SK-N-SH (cell line): Measurements from ENCODE around the gene FAM120A. TPM values are rescaled to one million over a fixed set of nuclear protein-coding genes. Genes with fewer than 3 reads are reported as not detected.

ENCODE experiments used
- CTCF ChIA-PET: fragments of 300-600, 350-600 bp; formaldehyde crosslinking; extraction: SDS; loops from one replicate; lab custom pipeline; 2021; lab: Yijun Ruan, JAX
- POLR2A ChIA-PET: fragments of 350-600 bp; sonication (Branson Sonifier 250); formaldehyde crosslinking; extraction: SDS; loops from one replicate; lab custom pipeline; 2020; ENCODE audit warnings: antibody characterized with exemption, inconsistent platforms; lab: Yijun Ruan, JAX
- DNase-seq: peaks from one replicate; pipeline ENCODE4 v3.0.0; 2012
- H2AFZ ChIP-seq: fragments of 200-600 bp; sonication (generic); 2 replicates; pipeline ENCODE4 v1.8.1; 2016; ENCODE audit warnings: antibody characterized with exemption, mild to moderate bottlenecking, low read depth
- H3F3A ChIP-seq: fragments of 200-600 bp; sonication (generic); replicated peaks from 2 replicates; pipeline ENCODE3; 2016; ENCODE audit warnings: antibody characterized with exemption, mild to moderate bottlenecking; ENCODE audit not compliant: insufficient read depth
- H3K27ac ChIP-seq, 2 experiments: fragments of 200-500 bp in 1 of 2; fragments of 200-600 bp in 1 of 2; sonication (Bioruptor generic) in 1 of 2; sonication (generic), shearing (Covaris generic) in 1 of 2; 2 replicates each; pipeline versions ENCODE4 v1.5.1 to v1.6.1; 2014 to 2016; ENCODE audit warnings: low read depth in 2 of 2, inconsistent platforms in 1 of 2, low read length in 1 of 2, mild to moderate bottlenecking in 1 of 2, mixed read lengths in 1 of 2
- H3K27me3 ChIP-seq: fragments of 200-600 bp; sonication (generic), shearing (Covaris generic); 2 replicates; pipeline ENCODE4 v1.6.1; 2016; ENCODE audit warnings: mixed run types; ENCODE audit not compliant: insufficient read depth
- H3K36me3 ChIP-seq, 2 experiments: fragments of 200-500 bp in 1 of 2; fragments of 200-600 bp in 1 of 2; sonication (Bioruptor generic) in 1 of 2; sonication (generic) in 1 of 2; replicated peaks in 1 of 2; 2 replicates each; pipeline versions ENCODE3 to v1.5.1; 2014 to 2016; ENCODE audit warnings: low read length in 1 of 2, mild to moderate bottlenecking in 1 of 2; ENCODE audit not compliant: insufficient read depth in 2 of 2, control insufficient read depth in 1 of 2
- H3K4me1 ChIP-seq, 2 experiments: fragments of 200-500 bp in 1 of 2; fragments of 200-600 bp in 1 of 2; sonication (Bioruptor generic) in 1 of 2; sonication (generic), shearing (Covaris generic) in 1 of 2; 2 replicates each; pipeline versions ENCODE4 v1.5.1 to v1.6.1; 2014 to 2016; ENCODE audit warnings: low read depth in 1 of 2, low read length in 1 of 2, mixed run types in 1 of 2; ENCODE audit not compliant: insufficient read depth in 2 of 2, control insufficient read depth in 1 of 2
- H3K4me2 ChIP-seq: fragments of 200-600 bp; sonication (generic), shearing (Covaris generic); 2 replicates; pipeline ENCODE4 v1.6.1; 2017; ENCODE audit warnings: mixed run types
- H3K4me3 ChIP-seq, 2 experiments: fragments of 200-500 bp in 1 of 2; fragments of 200-600 bp in 1 of 2; sonication (Bioruptor generic) in 1 of 2; sonication (generic), shearing (Covaris generic) in 1 of 2; 2 replicates each; pipeline versions ENCODE4 v1.5.1 to v1.8.1; 2014 to 2016; ENCODE audit warnings: low read depth in 2 of 2, inconsistent platforms in 1 of 2, low read length in 1 of 2, mild to moderate bottlenecking in 1 of 2, mixed read lengths in 1 of 2, moderate library complexity in 1 of 2
- H3K79me2 ChIP-seq: fragments of 200-600 bp; sonication (generic); 2 replicates; pipeline ENCODE4 v1.8.1; 2017; ENCODE audit warnings: mild to moderate bottlenecking; ENCODE audit not compliant: insufficient read depth
- H3K9ac ChIP-seq: fragments of 200-600 bp; sonication (generic); 2 replicates; pipeline ENCODE4 v1.6.1; 2017; ENCODE audit warnings: mixed run types
- H3K9me2 ChIP-seq: fragments of 200-600 bp; sonication (generic); 2 replicates; pipeline ENCODE4 v1.6.1; 2017; ENCODE audit warnings: mixed run types
- H3K9me3 ChIP-seq: fragments of 200-600 bp; sonication (generic); 2 replicates; pipeline ENCODE4 v1.6.1; 2017; ENCODE audit warnings: mixed run types, mild to moderate bottlenecking, moderate library complexity
- H4K20me1 ChIP-seq: fragments of 200-600 bp; sonication (generic); 2 replicates; pipeline ENCODE4 v1.6.1; 2017; ENCODE audit warnings: mild to moderate bottlenecking, mixed run types; ENCODE audit not compliant: insufficient read depth
- CHD2 ChIP-seq: fragments of 150-350 bp; IDR thresholded peaks from 2 replicates; pipeline ENCODE4 v1.6.1; 2018; ENCODE audit warnings: low read length; ENCODE audit not compliant: partially characterized antibody
- EP300 ChIP-seq, 2 experiments: IDR thresholded peaks; 2 replicates each; pipeline versions ENCODE4 v1.4.0 to v1.6.1; 2012; ENCODE audit warnings: borderline replicate concordance in 1 of 2, low read depth in 1 of 2, low read length in 1 of 2
- EZH2phosphoT487 ChIP-seq: fragments of 200-600 bp; sonication (generic); IDR thresholded peaks from 2 replicates; pipeline ENCODE4 v1.6.1; 2017; ENCODE audit warnings: low read depth, mixed run types, mild to moderate bottlenecking, antibody characterized with exemption, moderate library complexity, borderline replicate concordance
- FOSL2 ChIP-seq: IDR thresholded peaks from 2 replicates; pipeline ENCODE4 v1.4.0; 2012; ENCODE audit warnings: low read depth, mild to moderate bottlenecking, moderate library complexity, borderline replicate concordance
- FOXM1 ChIP-seq: IDR thresholded peaks from 2 replicates; pipeline ENCODE4 v1.4.0; 2012; ENCODE audit warnings: low read depth, mild to moderate bottlenecking
- JUND ChIP-seq: IDR thresholded peaks from 2 replicates; pipeline ENCODE4 v1.4.0; 2012
- MAX ChIP-seq: IDR thresholded peaks from 2 replicates; pipeline ENCODE4 v1.4.0; 2012; ENCODE audit warnings: low read depth
- NFIC ChIP-seq: IDR thresholded peaks from 2 replicates; pipeline ENCODE4 v1.4.0; 2012; ENCODE audit warnings: borderline replicate concordance
- RAD21 ChIP-seq: IDR thresholded peaks from 2 replicates; pipeline ENCODE4 v1.6.1; 2012; ENCODE audit warnings: mild to moderate bottlenecking, low read length
- RCOR1 ChIP-seq: fragments of 150-350 bp; IDR thresholded peaks from 2 replicates; pipeline ENCODE4 v1.6.1; 2017; ENCODE audit warnings: antibody characterized with exemption, low read length
- SMC3 ChIP-seq: IDR thresholded peaks from 2 replicates; pipeline ENCODE4 v1.6.1; 2012; ENCODE audit warnings: low read depth, low read length, improper control_type of control experiment
- TCF12 ChIP-seq: IDR thresholded peaks from 2 replicates; pipeline ENCODE4 v1.4.0; 2012
- USF2 ChIP-seq: fragments of 150-350 bp; IDR thresholded peaks from 2 replicates; pipeline ENCODE4 v1.6.1; 2017; ENCODE audit warnings: antibody characterized with exemption, low read length, low read depth, borderline replicate concordance
- YY1 ChIP-seq: IDR thresholded peaks from 2 replicates; pipeline ENCODE4 v1.4.0; 2012; ENCODE audit warnings: low read depth, mild to moderate bottlenecking
- WGBS: methylation state at CpG from one replicate; pipeline ENCODE4 v1.1.6; 2017; ENCODE audit warnings: low lambda C conversion rate; 5-methylcytosine and 5-hydroxymethylcytosine counted together
- polyA plus RNA-seq, 3 experiments: library from polyadenylated mRNA; depleted of rRNA; stranded (reverse); fragments of >200 nt; gene quantifications; 2 replicates each; pipeline ENCODE4 v1.2.3, GENCODE V29; 2012
- TF ChIP-seq, protein P1 (sequence below): IDR thresholded peaks from 2 replicates; pipeline ENCODE4 v1.4.0; 2012; ENCODE audit warnings: low read depth, borderline replicate concordance
- TF ChIP-seq, protein P2 (sequence below): IDR thresholded peaks from 2 replicates; pipeline ENCODE4 v1.6.1; 2012; ENCODE audit warnings: mild to moderate bottlenecking, low read depth, low read length, moderate library complexity
- TF ChIP-seq, protein P3 (sequence below): fragments of 200-600 bp; sonication (generic); IDR thresholded peaks from 2 replicates; pipeline ENCODE4 v1.6.1; 2017; ENCODE audit warnings: antibody characterized with exemption, mild to moderate bottlenecking, moderate library complexity

Gene FAM120A, protein sequence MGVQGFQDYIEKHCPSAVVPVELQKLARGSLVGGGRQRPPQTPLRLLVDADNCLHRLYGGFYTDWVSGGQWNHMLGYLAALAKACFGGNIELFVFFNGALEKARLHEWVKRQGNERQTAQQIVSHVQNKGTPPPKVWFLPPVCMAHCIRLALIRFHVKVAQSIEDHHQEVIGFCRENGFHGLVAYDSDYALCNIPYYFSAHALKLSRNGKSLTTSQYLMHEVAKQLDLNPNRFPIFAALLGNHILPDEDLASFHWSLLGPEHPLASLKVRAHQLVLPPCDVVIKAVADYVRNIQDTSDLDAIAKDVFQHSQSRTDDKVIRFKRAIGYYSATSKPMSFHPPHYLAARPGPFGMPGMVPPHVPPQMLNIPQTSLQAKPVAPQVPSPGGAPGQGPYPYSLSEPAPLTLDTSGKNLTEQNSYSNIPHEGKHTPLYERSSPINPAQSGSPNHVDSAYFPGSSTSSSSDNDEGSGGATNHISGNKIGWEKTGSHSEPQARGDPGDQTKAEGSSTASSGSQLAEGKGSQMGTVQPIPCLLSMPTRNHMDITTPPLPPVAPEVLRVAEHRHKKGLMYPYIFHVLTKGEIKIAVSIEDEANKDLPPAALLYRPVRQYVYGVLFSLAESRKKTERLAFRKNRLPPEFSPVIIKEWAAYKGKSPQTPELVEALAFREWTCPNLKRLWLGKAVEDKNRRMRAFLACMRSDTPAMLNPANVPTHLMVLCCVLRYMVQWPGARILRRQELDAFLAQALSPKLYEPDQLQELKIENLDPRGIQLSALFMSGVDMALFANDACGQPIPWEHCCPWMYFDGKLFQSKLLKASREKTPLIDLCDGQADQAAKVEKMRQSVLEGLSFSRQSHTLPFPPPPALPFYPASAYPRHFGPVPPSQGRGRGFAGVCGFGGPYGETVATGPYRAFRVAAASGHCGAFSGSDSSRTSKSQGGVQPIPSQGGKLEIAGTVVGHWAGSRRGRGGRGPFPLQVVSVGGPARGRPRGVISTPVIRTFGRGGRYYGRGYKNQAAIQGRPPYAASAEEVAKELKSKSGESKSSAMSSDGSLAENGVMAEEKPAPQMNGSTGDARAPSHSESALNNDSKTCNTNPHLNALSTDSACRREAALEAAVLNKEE
- polyA plus RNA-seq (2012; rRNA removed), result 50.0 and 58.6 TPM in 2 replicates
- 46.8 and 59.3 TPM in 2 replicates for polyA plus RNA-seq (2012; cell fraction: cytosol; rRNA removed)
- polyA plus RNA-seq (2012; cell fraction: nucleus; rRNA removed), result 45.9 and 55.1 TPM in 2 replicates

- Histone ChIP-seq H3K9me3 (no peaks in the 10 kb centered on the region), H3K27ac (peak within 1 kb of the TSS; percentile 87 to 94), H3K9me2 (no peaks in the 10 kb centered on the region), H3K79me2 (peaks cover 70% of the 10 kb centered on the region), H4K20me1 (peaks cover 16% of the 10 kb centered on the region), H3K9ac (peak within 1 kb of the TSS; percentile 91), H3K4me3 (peak within 1 kb of the TSS; percentile 91 to 97), H3K4me1 (peaks cover 5 to 10% of the 10 kb centered on the region in 2 experiments; a peak in 3 of 4 replicates), H3K4me2 (peak within 1 kb of the TSS; percentile 93), H2AFZ (peak within 1 kb of the TSS; percentile 71; the same call in 1 of the 2 replicates), H3F3A (peaks cover 6% of the 10 kb centered on the region), H3K36me3 (peaks cover 27 to 33% of the 10 kb centered on the region in 2 experiments), H3K27me3 (no peaks in the 10 kb centered on the region)
- WGBS, result 1% methylated on average over 7 of the region's 100 CpGs
- CTCF ChIA-PET, result interaction anchor here (1.0 to 5.6 kb wide), 5 partner anchors 13 to 511 kb away, joined by 3 to 26 read pairs (median 3); no protein-coding TSS in a partner anchor
- DNase-seq, result peak; percentile 91
- POLR2A ChIA-PET, result interaction anchor here (0.7 to 1.2 kb wide), 2 partner anchors 115 to 124 kb away, joined by 3 read pairs; no protein-coding TSS in a partner anchor
- no peak for TF ChIP-seq RAD21
- TF ChIP-seq, protein P1, sequence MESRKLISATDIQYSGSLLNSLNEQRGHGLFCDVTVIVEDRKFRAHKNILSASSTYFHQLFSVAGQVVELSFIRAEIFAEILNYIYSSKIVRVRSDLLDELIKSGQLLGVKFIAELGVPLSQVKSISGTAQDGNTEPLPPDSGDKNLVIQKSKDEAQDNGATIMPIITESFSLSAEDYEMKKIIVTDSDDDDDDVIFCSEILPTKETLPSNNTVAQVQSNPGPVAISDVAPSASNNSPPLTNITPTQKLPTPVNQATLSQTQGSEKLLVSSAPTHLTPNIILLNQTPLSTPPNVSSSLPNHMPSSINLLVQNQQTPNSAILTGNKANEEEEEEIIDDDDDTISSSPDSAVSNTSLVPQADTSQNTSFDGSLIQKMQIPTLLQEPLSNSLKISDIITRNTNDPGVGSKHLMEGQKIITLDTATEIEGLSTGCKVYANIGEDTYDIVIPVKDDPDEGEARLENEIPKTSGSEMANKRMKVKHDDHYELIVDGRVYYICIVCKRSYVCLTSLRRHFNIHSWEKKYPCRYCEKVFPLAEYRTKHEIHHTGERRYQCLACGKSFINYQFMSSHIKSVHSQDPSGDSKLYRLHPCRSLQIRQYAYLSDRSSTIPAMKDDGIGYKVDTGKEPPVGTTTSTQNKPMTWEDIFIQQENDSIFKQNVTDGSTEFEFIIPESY, result no peak
- no peak for TF ChIP-seq EZH2phosphoT487
- peak; percentile 78 for TF ChIP-seq YY1
- TF ChIP-seq MAX, result peak; percentile 42; the same call in 1 of the 2 replicates
- TF ChIP-seq EP300 (IDR thresholded peaks at IDR 0.05; ENCODE audit: borderline replicate concordance in 1 of 2, low read depth in 1 of 2, low read length in 1 of 2), result 0 out of 4 replicates have a peak, but pooled peaks of 1 of the 2 experiments have one; percentile 13
- TF ChIP-seq, protein P2, sequence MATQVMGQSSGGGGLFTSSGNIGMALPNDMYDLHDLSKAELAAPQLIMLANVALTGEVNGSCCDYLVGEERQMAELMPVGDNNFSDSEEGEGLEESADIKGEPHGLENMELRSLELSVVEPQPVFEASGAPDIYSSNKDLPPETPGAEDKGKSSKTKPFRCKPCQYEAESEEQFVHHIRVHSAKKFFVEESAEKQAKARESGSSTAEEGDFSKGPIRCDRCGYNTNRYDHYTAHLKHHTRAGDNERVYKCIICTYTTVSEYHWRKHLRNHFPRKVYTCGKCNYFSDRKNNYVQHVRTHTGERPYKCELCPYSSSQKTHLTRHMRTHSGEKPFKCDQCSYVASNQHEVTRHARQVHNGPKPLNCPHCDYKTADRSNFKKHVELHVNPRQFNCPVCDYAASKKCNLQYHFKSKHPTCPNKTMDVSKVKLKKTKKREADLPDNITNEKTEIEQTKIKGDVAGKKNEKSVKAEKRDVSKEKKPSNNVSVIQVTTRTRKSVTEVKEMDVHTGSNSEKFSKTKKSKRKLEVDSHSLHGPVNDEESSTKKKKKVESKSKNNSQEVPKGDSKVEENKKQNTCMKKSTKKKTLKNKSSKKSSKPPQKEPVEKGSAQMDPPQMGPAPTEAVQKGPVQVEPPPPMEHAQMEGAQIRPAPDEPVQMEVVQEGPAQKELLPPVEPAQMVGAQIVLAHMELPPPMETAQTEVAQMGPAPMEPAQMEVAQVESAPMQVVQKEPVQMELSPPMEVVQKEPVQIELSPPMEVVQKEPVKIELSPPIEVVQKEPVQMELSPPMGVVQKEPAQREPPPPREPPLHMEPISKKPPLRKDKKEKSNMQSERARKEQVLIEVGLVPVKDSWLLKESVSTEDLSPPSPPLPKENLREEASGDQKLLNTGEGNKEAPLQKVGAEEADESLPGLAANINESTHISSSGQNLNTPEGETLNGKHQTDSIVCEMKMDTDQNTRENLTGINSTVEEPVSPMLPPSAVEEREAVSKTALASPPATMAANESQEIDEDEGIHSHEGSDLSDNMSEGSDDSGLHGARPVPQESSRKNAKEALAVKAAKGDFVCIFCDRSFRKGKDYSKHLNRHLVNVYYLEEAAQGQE, result no peak
- no peak for TF ChIP-seq JUND
- TF ChIP-seq TCF12, result no peak
- TF ChIP-seq FOXM1, result no peak
- TF ChIP-seq SMC3, result no peak
- TF ChIP-seq RCOR1, result no peak
- TF ChIP-seq, protein P3, sequence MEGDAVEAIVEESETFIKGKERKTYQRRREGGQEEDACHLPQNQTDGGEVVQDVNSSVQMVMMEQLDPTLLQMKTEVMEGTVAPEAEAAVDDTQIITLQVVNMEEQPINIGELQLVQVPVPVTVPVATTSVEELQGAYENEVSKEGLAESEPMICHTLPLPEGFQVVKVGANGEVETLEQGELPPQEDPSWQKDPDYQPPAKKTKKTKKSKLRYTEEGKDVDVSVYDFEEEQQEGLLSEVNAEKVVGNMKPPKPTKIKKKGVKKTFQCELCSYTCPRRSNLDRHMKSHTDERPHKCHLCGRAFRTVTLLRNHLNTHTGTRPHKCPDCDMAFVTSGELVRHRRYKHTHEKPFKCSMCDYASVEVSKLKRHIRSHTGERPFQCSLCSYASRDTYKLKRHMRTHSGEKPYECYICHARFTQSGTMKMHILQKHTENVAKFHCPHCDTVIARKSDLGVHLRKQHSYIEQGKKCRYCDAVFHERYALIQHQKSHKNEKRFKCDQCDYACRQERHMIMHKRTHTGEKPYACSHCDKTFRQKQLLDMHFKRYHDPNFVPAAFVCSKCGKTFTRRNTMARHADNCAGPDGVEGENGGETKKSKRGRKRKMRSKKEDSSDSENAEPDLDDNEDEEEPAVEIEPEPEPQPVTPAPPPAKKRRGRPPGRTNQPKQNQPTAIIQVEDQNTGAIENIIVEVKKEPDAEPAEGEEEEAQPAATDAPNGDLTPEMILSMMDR, result no peak
- no peak for TF ChIP-seq FOSL2
- TF ChIP-seq USF2, result no peak
- TF ChIP-seq NFIC, result no peak
- TF ChIP-seq CHD2, result no peak
These were observed at the start of gene FAM120A for GRCh38 chr9:93450945-93451815. Gene FAM120A, plus strand, starts transcription at chr9:93451685. Its CDS starts 231 bp downstream, at chr9:93451916.
